Activated CD4-positive, alpha-beta T cell treated with anti-CD3 and anti-CD28 coated beads for 4 hours (primary cell): ENCODE data around the gene RIMBP2.

Experiments
- DNase-seq, 2 donors: peaks; one replicate each; pipeline ENCODE4 v3.0.0-alpha.2; 2020

RIMBP2 gene

DNA sequence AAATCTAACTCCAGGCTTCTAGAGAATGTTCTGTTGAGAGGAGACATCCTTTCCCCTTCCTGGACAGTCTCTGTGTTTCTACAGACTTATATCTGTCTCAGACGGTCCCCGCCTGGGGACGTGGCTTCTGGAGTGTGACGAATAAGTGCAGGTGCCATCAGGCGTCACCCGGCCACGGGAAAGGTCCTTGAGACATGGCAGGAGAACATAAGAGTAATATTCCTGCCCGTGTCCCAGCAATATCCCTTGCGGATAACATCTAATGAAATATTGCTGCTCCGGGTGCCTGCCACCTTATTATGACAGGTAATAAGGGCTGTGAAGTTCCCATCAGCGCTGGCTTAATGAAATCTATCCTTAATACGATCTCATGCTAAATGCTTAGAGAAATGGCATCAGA lies 238.8 kb downstream of the RIMBP2 start:
- DNase-seq: no peak

DNA sequence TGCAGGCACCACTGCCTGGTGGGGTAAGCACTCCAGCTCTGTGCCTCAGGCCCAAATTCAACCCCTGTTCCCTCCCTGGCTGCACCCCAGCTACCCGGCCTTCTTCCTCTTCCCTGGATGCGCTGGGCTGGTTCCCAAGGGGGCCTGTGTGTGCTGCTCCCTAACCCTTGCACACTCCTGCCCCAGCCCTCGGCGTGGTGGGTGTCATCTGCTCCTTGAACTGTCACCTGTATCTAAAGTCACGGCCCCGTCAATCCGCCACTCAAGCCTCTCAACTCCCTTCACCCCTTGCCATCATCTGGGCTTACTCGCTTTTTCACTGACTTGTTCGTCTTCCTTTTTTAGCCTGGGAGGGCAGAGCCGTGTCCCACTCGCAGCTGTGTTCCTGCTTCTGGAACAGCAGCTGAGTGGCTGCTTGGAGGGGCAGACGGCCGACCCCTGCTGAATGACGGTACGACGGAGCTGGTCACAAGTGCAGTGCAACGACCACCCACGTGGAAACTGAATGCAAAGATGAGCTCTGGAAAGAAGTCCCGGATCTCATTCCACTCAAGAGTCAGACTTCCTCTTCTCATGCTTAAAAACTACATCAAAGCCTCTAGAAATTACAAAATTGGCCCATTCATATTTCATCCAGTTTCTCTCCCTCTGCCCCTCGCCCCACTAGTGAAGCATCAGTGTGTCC lies 239.5 kb downstream of the RIMBP2 start:
- no peak for DNase-seq

DNA sequence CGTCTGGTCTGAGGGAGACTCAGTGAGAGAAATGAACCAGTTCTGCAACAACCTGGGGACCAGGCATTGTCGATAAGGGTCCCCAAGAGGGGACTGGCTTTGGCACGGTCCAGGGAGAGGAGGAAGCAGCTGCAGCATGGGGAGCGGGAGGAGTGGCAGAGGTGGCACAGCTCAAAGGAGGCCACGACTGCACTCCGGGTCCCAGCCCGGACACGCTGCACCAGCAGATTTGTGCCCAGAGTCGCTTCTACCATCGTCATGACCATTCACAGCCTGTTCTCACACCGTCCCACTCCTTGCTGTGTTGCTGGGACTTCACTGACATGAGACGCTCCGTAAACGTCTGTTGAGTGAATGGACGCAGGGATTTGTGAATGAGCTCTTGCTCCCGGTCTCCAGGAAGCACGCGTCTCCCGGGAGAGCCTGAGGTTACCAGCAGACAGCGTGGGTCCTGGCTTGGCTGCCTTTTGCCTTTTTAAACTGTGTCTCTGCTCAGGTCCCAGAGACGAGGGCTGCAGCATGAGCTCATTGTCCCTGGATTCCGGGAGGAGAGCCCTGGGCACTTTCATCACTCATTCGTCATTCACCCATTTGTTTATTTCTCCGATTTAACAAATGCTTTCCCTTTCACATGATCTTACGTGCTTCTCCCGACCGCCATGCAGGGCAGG lies 241.4 kb downstream of the RIMBP2 start:
- DNase-seq: no peak

DNA sequence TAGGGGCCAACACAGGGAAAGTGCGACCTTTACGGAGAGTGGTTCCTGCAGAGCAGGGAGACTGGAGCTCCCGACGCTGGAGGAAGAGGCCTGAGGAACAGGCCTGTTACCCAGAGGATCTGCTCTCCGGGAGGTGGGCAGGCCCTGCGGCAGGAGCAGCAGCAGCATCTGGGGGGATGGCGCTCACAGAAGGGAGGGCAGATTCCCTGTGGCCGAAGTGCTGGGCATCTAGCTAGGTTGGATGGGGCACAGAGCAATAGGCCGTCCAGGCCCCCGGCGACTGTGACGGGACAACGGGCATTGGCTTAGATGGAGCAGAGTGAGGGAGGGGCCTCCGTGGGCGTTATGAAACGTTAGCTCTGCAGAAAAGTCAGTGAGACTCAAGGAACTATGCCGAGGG lies 242.8 kb downstream of the RIMBP2 start:
- DNase-seq: no peak

DNA sequence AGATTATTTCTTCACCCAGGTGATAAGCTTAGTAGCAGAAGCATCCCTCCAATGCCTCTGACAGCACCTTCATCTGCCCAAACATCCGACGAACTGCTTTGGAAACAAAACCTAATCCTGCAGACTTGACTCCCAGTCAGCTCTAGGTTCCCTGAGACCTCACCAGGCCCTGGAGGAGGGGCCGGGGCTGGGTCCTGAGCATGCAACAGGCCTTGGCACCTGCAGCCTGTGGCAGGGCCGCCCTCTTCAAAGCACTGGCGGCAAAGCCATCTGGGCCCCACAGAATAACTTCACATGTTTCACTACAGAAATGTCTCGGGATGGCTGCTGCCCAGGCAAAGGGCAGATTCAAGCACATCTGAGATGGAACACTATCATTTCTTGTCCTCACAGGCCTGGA lies 245.1 kb downstream of the RIMBP2 start:
- DNase-seq: no peak

DNA sequence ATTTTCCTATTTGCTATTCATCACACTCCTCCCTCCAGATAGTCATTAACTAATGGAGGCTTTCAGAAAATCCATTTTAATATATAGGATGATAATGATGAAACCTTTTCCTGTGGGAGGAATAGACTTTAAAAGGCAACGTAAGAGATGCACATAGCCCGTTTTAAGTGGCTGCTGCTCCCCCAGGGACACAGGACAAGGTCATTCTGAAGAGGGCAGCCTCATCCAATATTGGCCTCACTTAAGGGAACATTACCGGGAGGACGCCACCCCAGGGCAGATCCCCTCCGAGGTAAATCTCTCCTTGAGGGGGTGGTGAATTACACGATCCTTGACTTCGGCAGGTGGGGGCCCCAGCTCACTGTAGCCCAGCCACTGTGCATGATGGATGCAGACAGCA lies 246.5 kb downstream of the RIMBP2 start:
- DNase-seq: no peak

DNA sequence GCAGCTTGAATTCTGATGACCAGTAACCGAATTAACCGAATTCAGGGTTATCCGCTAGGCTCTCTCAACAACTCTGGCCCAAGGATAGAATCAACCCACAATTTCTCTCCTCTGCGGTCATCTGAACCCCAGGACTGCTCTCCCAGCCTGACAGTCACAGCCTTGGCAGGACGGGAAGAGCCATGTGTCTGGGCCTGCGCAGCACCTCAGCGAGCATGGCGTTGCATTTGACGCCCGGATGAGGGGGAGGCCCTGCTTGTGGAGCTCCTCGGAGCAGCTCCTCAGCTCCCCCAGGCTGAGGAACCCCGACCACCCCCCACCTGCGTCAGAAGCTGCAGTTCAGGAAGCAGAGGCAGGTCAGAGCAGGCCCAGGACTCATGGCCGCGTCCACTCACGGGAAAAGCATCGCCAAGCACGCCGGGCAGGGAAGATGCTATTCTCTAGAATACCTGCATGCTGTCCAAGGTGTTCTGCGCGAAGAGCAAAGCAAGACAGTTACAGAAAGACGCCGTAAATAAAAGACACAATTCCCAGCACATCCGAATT lies 247.3 kb downstream of the RIMBP2 start:
- no peak for DNase-seq

DNA sequence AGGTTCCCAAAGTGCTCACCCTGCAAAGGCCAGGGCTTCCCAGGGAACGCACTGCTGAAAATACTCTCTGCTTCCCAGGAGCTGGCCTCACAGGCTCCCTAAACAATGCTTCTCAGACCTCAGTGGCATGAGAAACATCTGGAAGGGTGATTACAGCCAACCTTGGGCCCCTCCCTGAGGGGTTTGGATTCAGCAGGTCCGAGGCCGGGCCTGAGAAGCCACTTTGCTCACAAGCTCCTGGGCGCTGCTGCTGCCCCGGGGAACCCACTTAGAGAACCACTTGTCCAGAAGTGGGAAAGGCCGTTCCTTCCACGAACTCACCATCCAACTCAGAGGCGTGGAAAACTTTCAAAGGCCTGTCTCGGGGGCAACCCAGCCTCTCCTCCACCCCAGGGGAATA lies 247.9 kb downstream of the RIMBP2 start:
- no peak for DNase-seq

DNA sequence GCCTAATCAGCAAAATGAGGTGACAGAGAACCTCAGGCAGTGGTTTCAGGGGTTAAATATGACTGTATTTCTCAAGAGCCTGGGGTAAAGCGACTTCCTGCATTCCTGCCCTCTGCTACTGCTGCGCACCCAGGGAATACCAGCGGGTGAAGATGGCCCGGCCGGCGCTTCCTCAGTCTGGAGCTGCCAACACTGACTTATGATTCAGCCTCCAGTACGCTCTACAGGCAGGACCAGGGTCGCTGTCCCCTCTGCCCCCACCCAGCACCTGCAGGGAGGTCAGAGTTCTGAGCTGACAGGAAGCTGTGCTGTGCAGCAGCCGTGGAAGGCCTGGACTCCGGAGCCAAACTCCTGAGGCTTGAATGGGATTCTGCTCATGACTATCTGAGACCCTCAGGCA lies 250.5 kb downstream of the RIMBP2 start:
- no peak for DNase-seq

DNA sequence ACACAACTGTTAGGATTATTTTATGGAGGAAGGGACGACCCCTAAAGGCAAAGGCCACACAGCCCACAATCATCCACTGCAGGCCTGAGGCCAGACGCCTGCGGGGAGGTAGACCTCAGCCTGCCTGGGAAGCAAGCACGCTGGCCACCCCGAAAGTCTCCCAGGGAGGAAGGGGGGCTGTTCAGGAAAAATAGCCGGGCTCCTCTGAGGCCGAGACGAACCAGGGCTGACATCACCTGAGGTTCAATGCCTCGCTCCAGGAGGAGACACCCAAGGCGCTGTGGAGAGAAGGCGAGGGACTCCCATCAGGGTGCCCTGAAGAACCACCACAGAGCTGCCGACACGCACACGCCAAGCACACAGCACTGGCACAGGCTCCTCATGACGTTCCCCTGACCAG lies 251.1 kb downstream of the RIMBP2 start:
- DNase-seq: no peak

DNA sequence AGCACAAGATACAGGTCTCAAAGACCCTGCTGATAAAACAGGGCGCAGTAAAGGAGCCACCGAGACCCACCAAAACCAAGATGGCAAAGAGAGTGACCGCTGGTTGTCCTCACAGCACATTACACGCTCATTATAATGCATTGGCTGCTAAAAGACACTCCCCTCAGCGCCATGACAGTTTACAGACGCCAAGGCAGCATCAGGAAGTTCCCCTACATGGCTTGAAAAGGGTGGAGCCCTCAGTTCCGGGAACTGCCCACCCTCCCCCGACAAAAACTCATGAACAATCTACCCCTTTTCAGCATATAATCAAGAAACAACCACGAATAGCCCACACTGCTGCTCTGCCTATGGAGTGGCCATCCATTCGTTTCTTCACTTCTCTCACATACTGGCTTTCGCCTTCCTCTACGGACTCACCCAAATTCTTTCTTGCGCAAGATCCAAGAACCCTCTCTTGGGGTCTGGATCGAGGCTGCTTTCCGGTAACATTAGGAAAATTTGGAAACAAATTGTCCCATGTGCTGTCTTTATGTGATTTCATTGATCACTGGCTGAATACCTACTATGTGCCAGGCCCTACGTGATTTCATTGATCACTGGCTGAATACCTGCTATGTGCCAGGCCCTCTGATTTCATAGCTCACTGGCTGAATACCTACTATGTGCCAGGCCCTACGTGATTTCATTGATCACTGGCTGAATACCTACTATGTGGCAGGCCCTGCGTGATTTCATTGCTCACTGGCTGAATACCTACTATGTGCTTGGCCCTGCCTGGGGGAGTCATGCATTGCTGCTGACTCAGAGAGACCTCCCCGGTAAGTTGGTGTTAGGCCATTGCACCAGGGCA lies 252.1 kb downstream of the RIMBP2 start:
- DNase-seq: no peak

DNA sequence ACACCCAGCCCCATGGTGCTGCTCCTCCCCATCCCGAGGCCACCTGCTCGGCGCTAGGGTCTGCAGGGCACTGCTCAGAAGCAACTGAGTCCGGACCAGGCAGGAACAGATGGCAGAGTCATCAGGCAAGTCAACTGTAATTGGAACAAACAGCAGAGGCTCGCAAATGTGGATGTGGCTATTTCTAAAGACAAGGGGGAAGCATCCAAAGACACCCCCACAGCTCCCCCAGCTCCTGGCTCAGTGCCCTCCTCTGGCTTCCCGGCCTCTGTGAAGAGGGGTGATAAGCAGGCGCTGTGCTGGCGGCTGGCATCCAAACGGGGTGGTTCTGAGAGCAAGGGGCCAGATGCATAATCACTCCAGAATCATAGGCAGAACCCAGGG lies 252.8 kb downstream of the RIMBP2 start:
- DNase-seq: no peak

DNA sequence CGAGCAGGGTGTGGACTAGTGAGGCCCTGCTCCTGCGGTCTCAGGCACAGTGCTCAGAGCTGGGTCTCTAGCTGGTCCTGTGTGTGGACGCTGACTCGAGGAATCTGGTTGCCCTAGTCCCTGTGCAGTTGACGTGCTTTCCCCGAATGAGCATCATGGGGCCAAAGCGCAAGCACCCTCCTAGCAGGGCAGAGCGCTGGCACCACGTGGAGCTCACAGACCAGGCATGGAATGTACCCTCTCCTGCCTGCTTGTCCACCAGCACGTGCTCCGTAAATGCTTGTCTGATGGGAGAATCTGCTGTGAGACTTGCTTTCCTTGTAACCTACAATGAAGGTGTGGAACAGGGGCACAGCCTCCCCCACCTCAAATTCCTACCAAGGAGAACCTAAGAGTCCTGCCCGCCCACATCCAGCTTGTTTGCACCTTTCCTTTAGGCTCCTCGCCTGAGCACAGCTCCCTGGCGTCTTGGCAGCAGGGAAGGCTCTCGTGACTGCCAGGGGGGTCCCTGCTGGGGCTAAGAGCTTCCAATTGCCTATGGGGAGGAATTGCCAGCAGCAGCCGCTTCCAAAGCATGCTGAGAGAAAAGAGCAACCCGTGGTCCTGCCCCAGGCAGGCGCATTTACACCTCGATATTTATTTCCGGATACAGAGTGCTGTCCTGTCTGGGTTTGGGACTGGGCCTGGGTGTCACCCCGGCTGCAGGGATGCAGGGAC lies 253.4 kb downstream of the RIMBP2 start:
- no peak for DNase-seq

DNA sequence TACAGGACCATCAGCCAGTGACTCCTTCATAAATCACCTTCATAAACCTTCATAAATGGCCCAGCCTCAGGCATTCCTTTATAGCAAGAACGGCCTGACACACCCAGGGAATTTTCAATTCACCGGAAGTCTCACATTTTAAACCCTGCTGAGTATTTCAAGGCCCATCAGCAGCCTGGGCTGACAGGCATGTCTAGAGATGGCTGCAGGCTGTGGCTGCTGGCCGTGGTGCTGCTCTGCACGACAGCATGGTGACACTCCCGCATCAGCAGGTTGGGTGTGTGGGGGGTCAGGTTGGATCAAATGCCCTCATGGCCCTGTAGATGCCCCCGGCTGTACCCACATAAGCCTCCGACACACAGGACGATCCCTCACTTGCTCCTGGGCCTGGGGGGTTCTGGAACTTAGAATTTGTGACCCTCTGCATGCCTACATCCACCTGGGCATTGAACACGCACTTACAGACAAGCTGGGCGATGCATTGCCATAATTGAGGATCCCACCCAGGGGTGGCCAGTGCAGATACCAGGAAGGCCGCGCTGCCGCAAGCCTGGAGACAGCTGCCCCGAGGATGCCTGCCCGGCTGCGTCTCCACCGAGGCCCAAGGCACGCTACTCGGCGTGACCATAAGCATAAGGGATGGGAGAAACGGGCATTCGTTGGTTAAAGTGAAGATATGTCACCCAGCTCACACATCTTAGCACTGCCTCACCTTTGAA lies 254.1 kb downstream of the RIMBP2 start:
- DNase-seq: no peak

DNA sequence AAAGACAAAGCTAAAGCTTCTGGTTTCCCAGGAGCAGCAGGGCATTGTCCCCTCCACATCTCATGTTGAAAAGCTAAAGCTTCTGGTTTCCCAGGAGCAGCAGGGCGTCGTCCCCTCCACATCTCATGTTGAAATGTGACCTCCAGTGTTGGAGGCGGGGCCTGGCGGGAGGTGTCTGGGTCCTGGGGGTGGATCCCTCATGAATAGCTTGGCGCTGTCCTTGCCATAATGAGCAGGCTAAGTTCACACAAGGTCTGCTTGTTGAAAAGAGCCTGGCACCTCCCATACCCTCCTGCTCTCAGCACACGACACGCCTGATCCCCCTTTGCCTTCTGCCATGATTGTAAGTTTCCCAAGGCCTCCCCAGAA lies 254.7 kb downstream of the RIMBP2 start:
- no peak for DNase-seq

DNA sequence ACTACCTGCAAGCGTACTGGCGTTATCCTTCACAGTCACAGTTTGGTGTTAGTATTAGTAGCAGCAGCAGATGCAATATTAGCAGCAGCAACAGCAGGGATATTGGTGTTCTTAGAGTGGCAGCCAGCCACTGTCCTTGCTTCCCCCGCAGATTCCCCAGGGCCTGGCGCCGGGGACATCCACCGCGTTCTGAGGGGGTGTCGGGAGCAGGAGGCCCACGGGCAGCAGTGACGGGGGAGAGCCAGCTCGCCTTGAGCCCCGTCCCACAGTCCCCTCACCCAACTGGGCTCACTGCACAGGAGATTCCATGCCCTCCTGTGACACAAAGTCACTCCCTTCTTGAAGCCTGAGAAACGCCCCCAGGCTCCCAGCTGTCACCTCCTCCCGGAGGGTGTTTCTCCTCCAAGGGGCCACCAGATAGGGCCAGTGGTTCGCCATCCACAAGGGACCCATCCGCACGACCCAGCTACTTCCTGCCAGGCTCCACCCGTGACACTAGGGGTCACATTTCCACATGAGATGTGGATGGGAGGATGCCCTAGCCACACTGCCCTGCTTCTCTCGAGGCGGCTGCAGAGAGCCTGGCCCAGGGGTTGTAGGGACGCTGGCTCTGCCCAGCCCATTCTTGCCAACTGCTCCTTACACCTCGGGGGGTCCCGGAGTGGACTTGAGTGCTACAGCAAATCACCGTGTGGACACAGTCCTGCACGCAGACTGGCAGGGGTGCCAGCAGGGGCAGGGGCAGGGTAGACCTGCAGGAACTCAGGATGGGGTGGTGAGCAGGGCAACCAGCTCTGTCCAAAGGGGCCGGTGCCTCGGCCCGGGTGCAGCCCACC lies 255.3 kb downstream of the RIMBP2 start:
- no peak for DNase-seq

DNA sequence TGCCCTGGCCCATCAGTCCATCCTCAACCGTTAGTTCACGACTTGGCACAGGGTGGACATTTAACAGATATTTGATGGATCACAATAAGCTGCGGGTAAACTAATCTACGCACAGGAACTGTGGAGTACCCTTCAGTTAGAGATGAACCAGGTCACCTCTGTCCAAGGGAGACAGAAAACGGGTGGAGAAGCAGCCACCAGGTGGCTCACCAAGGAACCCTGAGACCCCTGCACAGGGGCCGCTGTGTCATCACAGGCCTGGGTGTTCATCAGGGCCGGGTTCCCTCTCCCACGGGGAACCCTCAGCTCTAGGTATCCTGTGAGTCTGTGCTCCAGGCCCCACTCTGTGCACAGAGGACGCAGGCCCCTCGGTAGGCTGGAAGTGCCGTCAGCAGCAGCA lies 256.2 kb downstream of the RIMBP2 start:
- no peak for DNase-seq

DNA sequence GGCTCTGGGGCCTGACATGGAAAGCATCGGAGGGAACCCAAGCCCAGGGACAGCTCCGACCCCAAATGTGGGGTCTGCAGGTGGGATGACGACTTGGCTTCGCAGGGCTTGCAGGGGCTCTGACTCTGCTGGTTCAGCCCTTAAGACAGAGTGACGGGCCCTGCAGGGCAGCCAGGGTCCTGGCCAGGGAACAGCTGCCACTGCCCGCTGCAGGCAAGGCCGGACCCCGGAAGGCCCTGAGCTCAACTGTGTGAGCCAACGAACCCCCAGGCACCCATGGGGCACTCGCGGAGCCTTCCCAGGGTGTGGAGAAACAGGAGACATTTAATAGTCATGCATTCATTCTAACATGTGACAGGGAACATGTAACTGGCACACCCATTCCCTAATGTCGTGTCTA lies 257.8 kb downstream of the RIMBP2 start:
- DNase-seq: no peak

DNA sequence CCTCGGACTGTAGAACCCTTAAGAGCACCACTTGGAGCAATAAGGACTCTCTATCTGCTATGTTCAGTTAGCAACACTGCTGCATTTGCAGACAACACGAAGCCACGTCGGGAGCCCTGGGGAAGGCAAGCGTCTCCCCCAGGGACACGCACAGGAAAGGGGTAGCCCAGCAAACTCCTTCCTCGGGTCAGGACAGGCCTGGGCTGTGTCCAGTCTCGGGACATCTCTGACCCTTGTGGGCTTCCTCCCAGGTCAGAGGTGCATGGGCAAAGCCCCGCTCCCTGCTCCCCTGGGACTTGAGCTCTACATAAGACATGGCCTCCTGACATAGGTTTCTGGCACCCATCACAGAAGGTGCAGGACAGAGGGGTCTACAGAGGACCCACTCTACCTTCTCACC lies 258.9 kb downstream of the RIMBP2 start:
- no peak for DNase-seq

DNA sequence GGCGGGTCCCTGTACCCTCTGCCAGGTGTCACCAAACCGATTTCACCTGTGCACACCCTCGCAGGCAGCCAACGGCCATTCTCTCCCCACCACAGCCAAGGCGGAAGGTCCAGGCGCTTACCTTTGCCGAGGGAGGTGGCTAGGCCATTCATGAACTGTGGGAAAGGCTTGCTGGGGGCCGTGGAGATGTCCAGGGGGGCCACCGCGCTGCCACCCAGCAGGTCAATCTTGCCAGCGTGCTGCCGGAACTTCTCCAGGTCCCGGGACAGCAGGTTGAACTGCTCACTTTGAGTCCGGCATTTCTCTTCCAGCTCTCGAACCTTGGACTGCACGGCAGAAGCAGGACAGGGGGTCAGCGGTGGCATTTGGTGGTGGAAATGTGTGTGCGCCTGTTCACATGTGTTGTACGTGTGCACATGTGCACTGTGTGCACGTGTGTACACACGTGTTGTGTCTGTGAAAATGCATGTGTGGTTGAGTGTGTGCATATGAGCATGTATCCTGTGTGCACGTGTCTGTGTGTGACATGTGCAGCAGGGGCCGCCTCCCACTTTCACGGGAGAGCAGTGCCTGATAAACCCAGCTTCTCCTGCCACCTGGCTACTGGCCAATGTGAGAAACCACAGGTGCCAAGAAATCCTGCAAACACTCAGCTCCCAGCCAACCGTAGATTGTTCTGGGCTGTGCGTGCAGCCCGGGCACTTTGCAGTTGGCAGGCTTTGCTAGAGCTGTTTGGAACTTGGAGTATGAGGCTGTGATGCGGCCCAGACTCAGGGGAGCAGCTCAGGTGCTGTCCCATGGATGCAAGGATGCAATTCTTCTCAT lies 259.5 kb downstream of the RIMBP2 start:
- DNase-seq: no peak

DNA sequence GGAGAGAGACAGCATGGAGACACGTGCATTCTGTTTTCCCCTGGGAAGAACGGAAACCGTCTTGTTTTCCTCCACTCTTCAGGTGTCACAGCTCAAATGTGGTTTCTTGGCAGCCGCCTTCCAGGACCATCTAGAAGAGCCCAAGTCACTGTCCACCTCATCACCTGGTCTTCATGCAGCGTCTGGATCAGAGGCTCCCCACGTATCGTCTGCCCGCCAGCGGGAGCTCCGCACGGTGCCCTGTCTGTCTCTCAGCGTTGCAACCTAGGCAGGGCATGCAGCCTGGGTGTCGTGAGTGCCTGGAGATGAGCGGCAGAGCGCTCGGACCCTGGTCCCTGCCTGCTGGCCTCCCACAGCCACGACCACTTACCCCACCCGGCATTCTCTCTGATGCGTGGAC lies 260.9 kb downstream of the RIMBP2 start:
- no peak for DNase-seq
